ENCODE results near the gene POLD1.

GRCh38 chr19:50415661-50416033, 31.5 kb downstream of the POLD1 start:
- no peak for TF ChIP-seq POLR2A (IDR thresholded peaks at IDR 0.05; ENCODE audit: low read depth, low read length)
- TF ChIP-seq CTCF (IDR thresholded peaks at IDR 0.05; ENCODE audit: extremely low read depth in 1 of 2, insufficient read depth in 1 of 2, low read depth in 1 of 2, low read length in 2 of 2), result no peak
- no peak for TF ChIP-seq EZH2 (IDR thresholded peaks at IDR 0.05; ENCODE audit: borderline replicate concordance, low read depth, low read length, severe bottlenecking)
- TF ChIP-seq POLR2AphosphoS5 (IDR thresholded peaks at IDR 0.05; ENCODE audit: insufficient read depth, low read depth, low read length), result no peak
- no peak for TF ChIP-seq FOS (IDR thresholded peaks at IDR 0.05; ENCODE audit: borderline replicate concordance, insufficient read depth, low read length)
- TF ChIP-seq JUN (IDR thresholded peaks at IDR 0.05; ENCODE audit: borderline replicate concordance, insufficient read depth, insufficient read length, low read depth), result no peak
